ENCODE data around the gene FSCN2.
"Not testable (repeated sequence)": the region's sequence is repeated elsewhere in the genome, so short reads cannot be mapped to it uniquely, and the experiment has no call there.

FSCN2 gene

DNA sequence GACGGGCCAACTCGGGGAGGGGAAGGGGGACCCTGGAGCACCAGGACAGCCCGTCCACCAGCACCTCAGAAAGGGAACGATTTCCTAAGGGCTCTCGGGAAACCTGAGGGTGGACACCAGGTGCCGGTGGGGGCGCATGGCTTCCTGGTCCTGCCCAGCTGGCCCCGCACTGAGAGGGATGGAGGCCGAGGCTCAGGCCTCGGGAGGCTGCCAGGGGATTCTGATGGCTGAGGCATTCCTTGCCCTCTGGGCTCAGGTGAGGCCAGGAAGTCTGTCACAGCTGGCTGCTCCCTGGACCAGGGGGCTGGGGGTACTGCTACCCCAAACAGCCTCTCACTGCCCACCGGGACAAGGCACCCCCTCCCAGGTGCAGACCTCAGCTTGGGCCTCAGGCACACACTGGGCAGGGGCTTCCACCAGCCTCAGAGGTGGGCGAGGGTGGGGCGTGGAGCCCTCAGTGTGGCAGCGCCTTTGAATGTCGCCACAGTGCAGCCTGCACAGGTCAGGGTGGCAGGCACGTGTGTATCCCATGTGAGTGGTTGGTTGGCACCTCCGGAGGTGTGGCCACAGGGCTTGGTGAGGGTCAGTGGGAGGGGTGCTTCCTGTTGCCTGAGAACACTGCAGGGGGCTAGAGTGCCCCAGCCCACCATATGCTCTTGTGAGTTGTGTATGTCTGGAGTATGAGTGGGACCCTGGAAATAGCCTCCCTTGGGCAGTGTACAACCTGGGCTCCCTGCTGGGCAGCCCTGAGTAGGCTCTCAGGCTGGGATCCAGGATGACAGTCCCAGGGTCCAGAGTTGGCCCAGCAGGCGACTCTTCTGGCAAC, 3.9 kb upstream of the FSCN2 start:
- no peak for DNase-seq (ENCODE audit: low read depth in 2 of 3, low spot score in 1 of 3)

DNA sequence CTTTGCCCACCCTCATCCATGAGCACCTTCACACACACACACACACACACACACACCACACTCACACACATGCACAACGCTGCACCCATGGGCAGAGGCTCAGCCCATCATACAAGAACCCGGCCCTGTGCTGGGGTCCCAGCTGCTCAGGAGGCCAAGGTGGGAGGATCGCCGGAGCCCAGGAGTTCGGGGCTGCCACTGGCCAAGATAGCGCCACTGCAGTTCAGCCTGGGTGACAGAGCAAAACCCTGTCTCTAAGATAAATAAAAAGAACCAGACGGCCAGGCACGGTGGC, 3.4 kb upstream of the FSCN2 start:
- no peak for DNase-seq (ENCODE audit: low read depth in 2 of 3, low spot score in 1 of 3)

DNA sequence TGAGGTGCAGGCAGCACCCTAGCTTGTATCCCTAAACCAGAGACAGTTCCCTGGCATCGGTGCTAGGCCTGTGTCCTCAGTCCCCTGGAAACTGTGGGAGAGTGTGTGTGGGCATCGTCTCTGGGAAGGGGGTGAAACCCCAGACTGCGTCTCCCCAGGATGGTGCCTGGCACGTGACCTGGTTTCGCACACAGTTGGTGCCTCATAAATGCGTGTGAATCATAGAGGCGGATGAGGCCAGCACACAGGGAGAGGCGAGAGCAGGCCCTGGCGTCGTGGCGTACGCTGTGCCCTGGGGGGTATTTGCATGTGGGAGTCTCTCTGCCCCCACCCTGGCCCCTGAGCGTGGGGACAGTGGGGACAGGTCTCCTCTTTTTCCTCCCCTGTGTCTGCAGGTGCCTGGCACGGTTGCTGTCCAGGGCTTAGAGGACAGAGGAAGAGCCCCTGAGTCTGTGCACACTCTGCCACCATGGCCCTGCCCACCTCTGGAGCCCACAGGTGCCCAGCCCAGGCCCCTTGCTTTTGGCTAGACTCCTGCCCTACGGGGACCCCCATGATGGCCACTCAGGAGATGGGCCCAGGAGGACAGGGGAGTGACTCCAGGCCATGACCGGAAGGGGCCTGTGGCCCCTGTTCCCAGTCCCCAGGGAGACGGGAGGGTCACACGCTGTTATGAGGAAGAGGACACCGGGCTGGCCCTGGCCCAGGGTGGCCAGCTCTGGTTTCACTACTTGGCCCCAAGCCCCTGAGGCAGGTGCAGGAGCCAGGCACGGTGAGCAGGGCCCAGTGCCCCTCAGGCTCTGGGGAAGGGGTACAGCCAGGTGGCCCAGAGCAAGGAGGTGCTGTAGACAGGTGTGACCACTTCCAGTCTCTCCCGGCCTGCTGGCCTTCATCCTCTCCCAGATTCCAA, 1.3 kb upstream of the FSCN2 start:
- no peak for DNase-seq (ENCODE audit: low read depth in 2 of 3, low spot score in 1 of 3)

DNA sequence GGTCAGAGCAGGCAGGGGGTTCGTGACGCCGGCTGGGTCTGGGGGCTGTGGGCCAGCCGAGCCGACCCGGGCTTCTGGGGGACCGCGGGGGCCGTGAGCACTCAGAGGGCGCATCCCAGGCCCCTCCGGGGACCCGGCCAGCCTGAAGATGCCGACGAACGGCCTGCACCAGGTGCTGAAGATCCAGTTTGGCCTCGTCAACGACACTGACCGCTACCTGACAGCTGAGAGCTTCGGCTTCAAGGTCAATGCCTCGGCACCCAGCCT, 140 bp downstream of the FSCN2 start:
- no peak for DNase-seq (ENCODE audit: low read depth in 2 of 3, low spot score in 1 of 3)

DNA sequence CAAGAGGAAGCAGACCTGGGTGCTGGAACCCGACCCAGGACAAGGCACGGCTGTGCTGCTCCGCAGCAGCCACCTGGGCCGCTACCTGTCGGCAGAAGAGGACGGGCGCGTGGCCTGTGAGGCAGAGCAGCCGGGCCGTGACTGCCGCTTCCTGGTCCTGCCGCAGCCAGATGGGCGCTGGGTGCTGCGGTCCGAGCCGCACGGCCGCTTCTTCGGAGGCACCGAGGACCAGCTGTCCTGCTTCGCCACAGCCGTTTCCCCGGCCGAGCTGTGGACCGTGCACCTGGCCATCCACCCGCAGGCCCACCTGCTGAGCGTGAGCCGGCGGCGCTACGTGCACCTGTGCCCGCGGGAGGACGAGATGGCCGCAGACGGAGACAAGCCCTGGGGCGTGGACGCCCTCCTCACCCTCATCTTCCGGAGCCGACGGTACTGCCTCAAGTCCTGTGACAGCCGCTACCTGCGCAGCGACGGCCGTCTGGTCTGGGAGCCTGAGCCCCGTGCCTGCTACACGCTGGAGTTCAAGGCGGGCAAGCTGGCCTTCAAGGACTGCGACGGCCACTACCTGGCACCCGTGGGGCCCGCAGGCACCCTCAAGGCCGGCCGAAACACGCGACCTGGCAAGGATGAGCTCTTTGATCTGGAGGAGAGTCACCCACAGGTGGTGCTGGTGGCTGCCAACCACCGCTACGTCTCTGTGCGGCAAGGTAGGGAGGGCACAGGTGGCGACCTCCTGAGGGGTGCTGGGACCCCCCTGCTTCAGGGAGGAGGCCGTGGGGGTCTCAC, 667 bp downstream of the FSCN2 start:
- no peak for DNase-seq (ENCODE audit: low read depth in 2 of 3, low spot score in 1 of 3)

DNA sequence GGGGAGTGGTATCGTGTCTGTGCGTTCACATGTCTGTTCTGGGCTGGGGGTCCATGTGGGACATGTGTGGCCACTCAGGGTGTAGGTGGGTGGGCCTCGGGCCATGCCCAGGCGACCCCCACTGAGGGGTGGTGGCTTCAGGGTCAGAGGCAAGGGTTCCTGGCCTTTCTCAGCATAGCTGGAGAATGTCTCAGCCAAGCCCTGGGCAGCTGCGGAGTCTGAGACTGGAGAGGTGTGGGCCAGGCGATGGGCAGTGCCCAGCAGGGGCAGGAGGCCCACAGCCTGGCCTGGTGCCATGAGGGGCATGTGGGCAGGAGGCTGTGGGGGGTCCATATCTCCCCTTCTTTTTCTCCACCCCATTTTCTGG, 1.2 kb downstream of the FSCN2 start:
- no peak for DNase-seq (ENCODE audit: low read depth in 2 of 3, low spot score in 1 of 3)

DNA sequence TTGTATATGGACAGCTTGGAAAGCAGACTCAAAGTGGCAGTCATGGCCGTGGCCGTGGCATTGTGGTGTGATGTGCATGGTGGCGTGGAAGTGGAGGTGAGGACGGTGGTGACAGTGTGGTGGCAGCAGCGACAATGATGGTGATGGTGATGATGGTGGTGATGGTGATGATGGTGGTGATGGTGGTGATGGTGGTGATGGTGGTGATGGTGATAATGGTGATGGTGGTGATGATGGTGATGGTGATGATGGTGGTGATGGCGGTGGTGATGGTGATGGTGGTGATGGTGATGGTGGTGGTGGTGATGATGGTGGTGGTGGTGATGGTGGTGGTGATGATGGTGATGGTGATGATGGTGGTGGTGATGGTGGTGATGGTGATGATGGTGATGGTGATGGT, 2.8 kb downstream of the FSCN2 start:
- DNase-seq (ENCODE audit: low read depth in 2 of 3, low spot score in 1 of 3) = not testable (repeated sequence)

DNA sequence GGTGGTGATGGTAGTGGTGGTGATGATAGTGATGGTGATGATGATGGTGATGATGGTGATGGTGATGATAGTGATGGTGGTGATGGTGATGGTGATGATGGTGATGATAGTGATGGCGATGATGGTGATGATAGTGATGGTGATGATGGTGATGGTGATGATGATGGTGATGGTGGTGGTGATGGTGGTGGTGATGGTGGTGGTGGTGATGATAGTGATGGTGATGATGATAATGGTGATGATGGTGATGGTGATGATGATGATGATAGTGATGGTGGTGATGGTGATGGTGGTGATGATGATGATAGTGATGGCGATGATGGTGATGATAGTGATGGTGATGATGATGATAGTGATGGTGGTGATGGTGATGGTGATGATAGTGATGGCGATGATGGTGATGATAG, 3.8 kb downstream of the FSCN2 start:
- DNase-seq (ENCODE audit: low read depth in 2 of 3, low spot score in 1 of 3) = not testable (repeated sequence)

DNA sequence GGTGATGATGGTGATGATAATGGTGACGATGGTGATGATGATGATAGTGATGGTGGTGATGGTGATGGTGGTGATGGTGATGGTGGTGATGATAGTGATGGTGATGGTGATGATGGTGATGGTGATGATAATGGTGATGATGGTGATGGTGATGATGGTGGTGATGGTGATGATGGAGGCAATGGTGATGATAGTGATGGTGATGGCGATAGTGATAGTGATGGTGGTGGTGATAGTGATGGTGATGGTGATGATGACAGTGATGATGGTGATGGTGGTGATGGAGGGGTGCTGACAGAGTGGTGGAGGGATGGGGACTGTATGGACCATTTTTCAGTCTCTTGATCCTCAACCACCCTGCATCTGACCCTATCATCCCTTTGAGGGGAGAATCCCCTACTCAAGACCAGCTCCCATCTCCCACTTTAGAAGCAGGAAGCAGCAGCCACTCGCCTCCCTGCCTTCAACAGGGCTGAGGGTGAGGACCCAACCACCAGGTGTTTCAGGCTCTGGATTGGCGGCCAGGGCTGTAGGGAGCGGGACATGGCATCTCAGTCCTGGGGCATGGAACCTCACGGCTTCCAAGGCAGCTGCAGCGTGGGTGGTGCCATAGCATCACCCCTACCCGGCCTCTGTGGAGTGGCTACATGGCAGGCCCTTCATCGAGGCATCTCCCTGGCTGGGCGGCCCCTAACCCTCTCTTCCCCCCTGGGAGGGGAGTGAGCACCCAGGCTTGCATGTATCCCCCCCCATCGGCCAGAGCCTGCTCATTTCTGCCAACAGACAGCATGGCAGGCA, 4.5 kb downstream of the FSCN2 start:
- DNase-seq (ENCODE audit: low read depth in 2 of 3, low spot score in 1 of 3) = no peak

DNA sequence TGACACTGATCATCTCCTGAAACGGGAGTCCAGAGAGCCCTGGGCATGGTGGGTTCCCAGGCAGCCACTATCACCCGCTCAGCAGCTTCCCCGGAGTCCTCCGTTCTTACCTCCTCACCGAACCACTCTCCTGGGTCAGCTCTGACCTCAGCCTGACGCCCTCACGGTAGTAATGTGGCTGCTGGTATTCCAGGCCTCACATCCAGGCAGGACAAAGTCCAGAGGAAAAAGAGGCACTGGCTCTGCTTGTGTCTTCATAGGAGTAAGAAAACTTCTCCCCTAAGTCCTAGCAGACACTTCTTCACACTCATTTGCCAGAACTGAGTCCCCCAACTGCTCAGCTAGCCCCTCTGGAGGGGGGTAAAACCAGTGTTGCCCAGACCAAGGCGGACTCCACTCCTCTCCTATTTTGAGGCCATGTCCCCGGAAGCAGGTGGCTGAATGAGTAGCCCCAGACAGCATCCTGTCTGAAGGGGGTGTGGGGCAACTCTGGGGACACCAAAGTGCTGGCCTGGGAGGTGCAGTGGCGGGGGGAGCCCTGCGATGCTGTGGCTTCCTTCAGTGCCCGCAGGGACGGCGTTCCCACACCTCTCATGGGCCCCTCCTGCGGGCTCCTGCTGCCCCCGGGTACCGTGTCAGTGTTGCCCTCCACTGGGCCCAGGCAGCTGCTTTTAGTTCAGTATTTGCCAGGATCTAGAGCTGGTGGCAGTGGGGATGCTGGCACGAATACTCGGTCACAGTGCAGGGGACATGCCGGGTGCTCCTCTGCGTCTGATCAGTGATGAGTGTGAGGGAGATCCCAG, 5.4 kb downstream of the FSCN2 start:
- DNase-seq (ENCODE audit: low read depth in 2 of 3, low spot score in 1 of 3) = no peak

DNA sequence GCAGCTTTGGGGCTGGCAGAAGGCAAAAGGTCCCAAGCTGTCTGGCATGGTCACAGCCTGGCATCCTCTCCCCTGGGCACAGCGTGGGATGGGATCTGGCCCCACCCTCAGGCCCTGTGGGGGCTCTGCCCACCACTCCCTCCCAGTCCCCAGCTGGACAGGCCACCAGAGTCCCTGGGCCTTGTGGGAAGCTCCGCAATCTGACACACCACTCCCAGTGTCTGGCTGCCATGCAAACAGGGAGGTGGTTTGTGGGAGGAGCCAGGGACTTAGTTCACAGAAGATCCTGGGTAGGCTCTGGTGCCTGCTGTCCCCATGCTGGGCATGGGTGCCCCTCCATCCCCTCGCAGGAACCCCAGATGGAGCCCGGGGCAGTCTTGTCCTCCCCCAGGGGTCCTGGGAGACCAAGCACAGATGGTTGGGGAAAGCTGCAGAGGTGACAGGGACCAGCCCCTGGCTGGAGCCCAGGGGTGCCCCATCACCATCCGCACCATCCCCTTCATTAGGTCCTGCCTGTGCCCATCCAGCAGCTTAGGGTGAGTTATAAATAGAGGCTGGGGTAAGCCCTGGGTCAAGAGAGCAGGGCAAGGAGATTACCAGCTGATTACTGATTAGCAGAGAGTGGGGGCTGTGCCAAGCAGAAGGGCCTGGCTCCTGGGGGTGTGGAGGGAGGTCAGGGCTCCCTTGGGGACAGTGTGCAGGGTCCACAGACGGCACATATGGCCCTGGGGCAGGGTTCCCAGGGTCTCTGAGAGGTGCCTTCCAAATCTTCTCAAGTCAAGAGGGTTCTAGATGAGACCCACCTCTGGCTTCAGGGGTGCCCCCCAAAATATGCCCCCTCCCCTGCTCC, 6.2 kb downstream of the FSCN2 start:
- DNase-seq (ENCODE audit: low read depth in 2 of 3, low spot score in 1 of 3) = no peak

DNA sequence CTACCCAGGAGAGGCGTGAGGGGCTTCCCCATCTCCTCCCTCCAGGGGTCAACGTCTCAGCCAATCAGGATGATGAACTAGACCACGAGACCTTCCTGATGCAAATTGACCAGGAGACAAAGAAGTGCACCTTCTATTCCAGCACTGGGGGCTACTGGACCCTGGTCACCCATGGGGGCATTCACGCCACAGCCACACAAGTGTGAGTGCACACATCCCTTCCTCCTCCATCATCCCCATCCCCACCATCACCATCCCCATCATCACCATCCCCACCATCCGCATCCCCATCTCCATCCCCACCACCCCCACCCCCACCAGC, 6.8 kb downstream of the FSCN2 start:
- DNase-seq (ENCODE audit: low read depth in 2 of 3, low spot score in 1 of 3) = no peak

DNA sequence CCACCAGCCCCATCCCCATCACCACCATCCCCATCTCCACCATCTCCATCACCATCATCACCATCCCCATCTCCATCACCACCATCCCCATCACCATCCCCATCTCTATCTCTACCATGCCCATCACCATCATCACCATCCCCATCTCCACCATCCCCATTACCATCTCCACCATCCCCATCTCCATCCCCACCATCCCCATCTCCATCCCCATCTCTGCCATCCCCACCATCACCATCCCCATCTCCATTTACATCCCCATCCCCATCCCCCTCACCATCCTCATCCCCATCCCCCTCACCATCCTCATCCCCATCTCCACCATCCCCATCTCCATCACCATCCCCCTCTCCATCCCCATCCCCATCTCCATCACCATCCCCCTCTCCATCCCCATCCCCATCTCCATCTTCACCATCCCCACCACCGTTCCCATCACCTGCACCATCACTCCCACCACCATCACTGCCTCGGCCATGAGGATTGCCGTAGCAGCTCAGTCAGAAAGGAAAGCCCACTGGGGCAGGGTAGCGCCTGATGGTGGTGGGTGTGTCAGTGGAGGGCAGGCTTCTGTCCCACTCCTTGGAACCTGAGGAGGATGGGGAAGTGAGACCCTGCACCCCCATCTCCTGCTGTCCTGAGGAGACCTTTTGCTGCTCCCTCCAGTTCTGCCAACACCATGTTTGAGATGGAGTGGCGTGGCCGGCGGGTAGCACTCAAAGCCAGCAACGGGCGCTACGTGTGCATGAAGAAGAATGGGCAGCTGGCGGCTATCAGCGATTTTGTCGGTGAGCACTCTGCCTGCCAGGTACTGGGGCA, 7.5 kb downstream of the FSCN2 start:
- no peak for DNase-seq (ENCODE audit: low read depth in 2 of 3, low spot score in 1 of 3)

DNA sequence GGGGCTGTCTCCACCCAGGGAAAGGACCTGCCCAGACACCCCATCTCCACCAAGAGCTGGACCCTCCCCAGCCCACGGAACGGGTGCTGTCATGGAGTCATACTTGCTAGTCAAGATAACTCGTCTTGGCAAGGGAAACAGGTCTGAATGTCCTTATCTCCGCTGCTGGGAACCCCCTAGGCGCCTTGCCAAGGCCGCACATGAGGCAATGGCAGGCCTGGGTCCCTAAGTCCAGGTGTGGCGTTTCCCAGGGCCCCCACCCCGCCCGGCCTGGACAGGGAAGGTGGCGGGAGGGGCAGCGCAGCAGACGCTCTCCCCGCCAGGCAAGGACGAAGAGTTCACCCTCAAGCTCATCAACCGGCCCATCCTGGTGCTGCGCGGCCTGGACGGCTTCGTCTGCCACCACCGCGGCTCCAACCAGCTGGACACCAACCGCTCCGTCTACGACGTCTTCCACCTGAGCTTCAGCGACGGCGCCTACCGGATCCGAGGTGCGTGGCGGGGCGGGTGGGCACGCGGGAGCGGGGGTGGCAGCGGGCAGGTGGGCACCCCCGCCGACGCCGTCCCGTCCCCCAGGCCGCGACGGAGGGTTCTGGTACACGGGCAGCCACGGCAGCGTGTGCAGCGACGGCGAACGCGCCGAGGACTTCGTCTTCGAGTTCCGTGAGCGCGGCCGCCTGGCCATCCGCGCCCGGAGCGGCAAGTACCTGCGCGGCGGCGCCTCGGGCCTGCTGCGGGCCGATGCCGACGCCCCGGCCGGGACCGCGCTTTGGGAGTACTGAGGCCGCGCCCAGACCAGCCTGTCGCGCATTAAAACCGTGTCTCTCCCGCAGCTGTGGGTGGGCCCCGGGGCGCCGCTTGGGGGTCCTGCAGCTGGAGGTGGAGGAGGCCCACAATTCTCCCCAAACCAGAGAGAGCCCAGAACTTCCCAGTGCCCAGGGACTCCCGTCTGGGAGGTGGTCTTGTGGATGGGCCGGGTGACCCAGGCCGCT, 8.4 kb downstream of the FSCN2 start:
- DNase-seq (ENCODE audit: low read depth in 2 of 3, low spot score in 1 of 3) = no peak

DNA sequence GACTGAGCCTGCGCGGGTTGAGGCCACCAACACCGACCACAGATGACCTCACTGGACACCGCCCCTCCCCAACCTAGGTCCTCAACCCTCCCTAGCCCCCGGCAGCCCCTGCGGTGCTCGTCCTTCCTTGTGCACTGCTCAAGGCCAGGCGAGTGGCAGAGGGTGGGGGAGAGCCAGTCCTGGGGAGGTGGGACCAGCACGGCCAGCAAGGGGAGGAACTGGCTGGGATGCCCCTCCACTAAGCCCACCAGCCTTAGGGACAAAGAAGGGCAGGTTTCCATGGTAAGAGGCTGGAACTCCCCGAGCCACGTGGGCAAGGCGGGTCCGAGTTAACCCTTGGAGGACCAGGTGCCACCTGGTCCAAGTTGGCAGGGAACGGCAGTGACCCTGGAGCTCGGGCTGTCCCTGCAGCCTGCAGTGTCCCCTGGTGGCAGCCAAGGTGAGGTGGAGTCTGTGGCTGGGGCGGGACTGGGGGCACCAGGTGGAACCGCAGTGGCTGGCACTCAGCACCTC, 9.2 kb downstream of the FSCN2 start:
- DNase-seq (ENCODE audit: low read depth in 2 of 3, low spot score in 1 of 3) = no peak

DNA sequence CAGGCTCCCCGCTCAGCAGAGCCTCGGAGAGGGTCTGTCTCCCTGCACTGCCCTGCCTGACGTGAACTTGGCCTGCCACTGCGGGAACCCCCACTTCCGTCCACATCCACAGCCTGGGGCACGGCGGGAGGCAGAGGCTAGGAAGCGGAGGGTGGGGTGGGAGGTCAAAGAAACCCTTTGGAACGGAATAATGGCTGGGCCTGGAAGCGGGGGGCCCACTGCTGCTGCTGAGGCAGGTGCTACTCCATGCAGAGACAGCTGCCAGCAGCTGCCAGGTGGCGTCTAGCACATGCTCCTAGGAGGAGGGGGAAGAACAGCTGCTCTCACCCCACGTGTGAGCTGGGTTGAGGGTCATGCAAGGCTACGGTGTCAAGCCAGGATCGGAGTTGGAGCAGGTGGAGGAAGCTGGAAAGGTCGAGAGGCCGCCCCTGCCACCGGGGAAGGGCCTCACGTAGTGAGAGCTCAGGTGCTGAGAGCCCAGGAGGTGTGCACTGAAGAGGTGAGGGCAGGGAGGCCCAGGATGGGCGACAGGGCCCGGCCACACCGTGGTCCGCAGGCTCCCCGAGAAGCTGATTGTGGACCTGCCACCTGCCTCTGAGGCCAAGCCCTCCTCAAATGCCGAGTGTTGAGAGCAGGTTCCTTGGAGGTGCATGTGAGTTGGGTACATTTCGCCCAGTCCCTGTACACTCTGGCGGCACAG, 9.8 kb downstream of the FSCN2 start:
- DNase-seq (ENCODE audit: low read depth in 2 of 3, low spot score in 1 of 3) = no peak
